ENCODE data around the gene CBX4. TPM values are rescaled to one million over a fixed set of nuclear protein-coding genes. Genes with fewer than 3 reads are reported as not detected.
A peak's percentile ranks its signal among the peaks of the same experiment; 100 is the strongest.

Gene CBX4
- total and polyA plus RNA-seq, 9 donors, result 6.6 to 14.5 (median 9.6) TPM

DNA sequence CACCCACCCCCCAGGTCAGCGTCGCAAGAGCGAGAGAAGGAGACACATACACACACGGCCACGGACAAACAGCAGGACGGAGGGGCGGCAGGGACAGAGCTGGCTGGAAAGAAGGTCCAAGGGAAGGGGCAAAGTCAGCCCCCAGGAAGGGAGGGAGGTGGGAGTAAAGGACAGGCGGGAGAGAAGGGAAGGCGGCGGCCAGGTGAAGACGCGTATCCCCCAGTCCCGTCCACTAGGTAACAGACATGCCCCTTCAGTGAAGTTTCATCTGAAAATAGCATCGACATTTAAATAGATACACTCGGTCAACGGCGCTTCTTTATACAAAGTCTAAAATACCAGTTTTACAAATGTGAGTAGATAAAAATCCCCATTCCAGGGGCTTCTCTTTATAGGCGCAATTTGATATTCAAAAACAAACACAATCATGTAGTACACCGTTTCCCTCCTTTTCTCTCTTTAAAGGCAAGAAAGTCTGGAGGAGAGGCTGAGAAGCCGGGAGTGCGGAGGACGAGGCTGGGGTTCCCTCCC lies 46.8 kb downstream of the CBX4 start:
- no peaks in the 10 kb centered on the region for H3K9me3 ChIP-seq (replicated peaks; ENCODE audit: control insufficient read depth, low read depth, low read length)
- DNase-seq, result no peak
- H3K27ac ChIP-seq (ENCODE audit: low read length), result no peak overlapping the region
- peaks cover 76% of the 10 kb centered on the region for H3K27me3 ChIP-seq (ENCODE audit: control insufficient read depth, insufficient read depth, low read length)
- 10% methylated on average over 2 of the region's 22 CpGs for WGBS (ENCODE audit: insufficient coverage)
- H3K36me3 ChIP-seq (ENCODE audit: control insufficient read depth, insufficient read depth, low read length), result peaks cover 12% of the 10 kb centered on the region
- peaks cover 62% of the 10 kb centered on the region for H3K4me1 ChIP-seq (ENCODE audit: control insufficient read depth, insufficient read depth, low read length)
- H3K4me3 ChIP-seq (ENCODE audit: low read length), result no peak overlapping the region

DNA sequence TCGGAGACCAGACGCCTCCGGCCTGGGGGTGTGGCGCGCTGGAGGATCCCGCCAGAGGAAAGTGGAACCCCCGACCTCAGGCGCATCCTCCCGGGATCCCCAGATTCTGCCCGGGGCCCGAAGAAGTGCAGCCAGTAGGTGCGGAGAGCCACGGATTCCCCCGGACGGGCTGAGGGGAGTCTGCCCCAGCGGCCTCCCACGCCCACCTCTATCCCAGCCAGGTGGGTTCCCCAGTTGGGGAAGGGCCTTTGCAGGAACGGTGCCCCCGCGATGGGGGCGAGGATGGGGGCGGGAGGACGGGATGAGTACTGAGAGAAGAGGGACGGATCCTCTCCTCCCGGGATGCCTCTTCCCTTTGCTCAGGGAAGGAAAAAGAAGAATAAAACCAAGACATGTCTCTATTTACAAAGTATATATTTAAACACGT lies 47.5 kb downstream of the CBX4 start:
- WGBS (ENCODE audit: insufficient coverage), result 0% methylated on average over 12 of the region's 26 CpGs
- Histone ChIP-seq H3K9me3 (replicated peaks; ENCODE audit: control insufficient read depth, low read depth, low read length) (no peaks in the 10 kb centered on the region), H3K27ac (ENCODE audit: low read length) (no peak overlapping the region), H3K4me3 (ENCODE audit: low read length) (no peak overlapping the region), H3K4me1 (ENCODE audit: control insufficient read depth, insufficient read depth, low read length) (peaks cover 62% of the 10 kb centered on the region), H3K27me3 (ENCODE audit: control insufficient read depth, insufficient read depth, low read length) (peaks cover 83% of the 10 kb centered on the region), H3K36me3 (ENCODE audit: control insufficient read depth, insufficient read depth, low read length) (peaks cover 12% of the 10 kb centered on the region)
- DNase-seq, result no peak

DNA sequence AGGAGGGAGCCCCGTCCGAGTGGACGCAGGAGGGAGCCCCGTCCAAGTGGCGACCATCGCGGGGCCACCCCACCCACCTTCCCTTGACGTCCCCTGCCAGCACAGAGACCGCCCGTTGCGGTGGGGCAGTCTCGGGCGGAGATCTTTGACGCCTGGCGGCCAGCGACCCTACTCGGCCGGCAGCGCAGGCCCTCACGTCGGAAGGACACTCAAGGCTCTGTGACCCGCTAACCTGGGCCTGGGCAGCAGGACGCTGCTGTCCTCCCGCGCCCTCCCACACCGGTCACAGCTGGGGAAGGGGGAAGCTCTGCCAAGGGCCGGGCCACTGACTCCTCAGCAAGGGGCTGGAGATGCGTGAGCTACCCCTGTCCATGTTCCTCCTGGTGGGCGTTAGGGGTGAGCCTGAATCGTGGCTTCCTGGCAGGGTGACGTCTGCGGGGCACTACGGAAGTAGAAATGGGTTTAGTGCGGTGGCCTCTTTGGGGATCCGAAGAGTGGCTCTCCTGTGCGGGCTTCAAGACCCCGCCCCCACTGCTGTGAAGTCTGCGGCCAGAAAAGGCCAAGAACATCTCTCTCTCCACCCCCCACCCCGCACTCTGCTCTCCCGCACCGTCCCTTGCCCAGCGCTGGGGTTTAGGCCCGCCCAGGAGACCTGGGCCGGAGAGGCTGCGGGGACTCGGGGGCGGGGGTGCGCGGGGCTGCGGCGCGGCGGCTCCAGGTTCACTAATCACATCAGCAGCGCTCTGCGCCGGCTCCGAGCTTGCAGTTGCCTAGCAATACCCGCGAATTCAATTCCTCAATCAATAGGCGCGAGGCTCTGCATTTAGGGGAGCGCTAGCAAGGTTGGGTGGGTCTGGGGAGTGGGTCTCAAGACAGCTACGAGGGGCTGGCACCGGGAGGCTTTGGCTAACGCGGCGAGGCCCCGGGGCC lies 48.2 kb downstream of the CBX4 start:
- Histone ChIP-seq H3K27me3 (ENCODE audit: control insufficient read depth, insufficient read depth, low read length) (peaks cover 89% of the 10 kb centered on the region), H3K4me3 (ENCODE audit: low read length) (no peak overlapping the region), H3K9me3 (replicated peaks; ENCODE audit: control insufficient read depth, low read depth, low read length) (no peaks in the 10 kb centered on the region), H3K4me1 (ENCODE audit: control insufficient read depth, insufficient read depth, low read length) (peaks cover 60% of the 10 kb centered on the region), H3K27ac (ENCODE audit: low read length) (no peak overlapping the region), H3K36me3 (ENCODE audit: control insufficient read depth, insufficient read depth, low read length) (peaks cover 12% of the 10 kb centered on the region)
- DNase-seq, result no peak
- 3% methylated on average over 51 of the region's 68 CpGs for WGBS (ENCODE audit: insufficient coverage)

DNA sequence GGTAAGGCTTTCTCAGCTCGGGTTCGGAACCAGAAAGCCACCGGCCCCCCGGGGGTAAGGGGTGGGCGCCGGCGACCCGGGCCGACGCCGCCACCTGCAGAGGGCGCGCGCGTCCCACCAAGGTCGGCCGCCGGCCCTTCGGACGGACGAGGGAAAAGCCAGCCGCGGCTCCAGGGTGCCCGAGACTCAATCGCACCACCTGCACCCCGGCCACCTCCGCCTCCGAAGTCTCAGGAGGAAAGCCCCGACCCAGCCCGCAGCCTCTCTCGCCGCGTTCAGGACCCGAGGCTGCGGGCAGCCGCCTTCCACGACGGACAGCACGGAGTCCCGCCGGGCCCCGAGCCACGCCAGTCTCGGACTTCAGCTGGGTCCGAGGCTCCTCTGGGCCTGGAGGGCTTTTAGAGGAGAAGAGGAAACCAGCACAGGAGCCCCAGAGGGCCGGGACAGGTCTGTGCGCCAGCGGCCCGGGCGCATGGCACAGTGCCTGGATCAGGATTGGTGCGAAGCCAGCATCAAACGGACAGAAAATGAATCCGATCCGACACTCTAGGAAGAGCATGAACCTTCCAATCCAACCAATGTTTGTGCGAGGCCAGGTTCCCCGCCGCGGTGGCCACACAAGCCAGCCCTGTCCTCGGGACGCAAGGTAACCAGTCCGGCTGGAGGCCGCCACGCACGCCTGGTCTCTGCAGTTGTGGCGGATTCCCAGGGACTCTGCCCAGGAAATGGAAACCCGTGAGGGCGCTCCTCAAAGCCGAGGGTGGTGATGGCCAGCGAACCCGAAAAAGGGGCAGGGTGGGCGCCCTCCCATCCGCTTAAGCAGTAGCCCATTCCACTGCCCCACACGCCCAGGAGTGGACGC lies 49.1 kb downstream of the CBX4 start:
- peaks cover 88% of the 10 kb centered on the region for H3K27me3 ChIP-seq (ENCODE audit: control insufficient read depth, insufficient read depth, low read length)
- H3K4me3 ChIP-seq (ENCODE audit: low read length), result no peak overlapping the region
- 4% methylated on average over 71 of the region's 74 CpGs for WGBS (ENCODE audit: insufficient coverage)
- H3K9me3 ChIP-seq (replicated peaks; ENCODE audit: control insufficient read depth, low read depth, low read length), result no peaks in the 10 kb centered on the region
- no peak overlapping the region for H3K27ac ChIP-seq (ENCODE audit: low read length)
- peak; percentile 57 for DNase-seq
- H3K36me3 ChIP-seq (ENCODE audit: control insufficient read depth, insufficient read depth, low read length), result peaks cover 17% of the 10 kb centered on the region
- H3K4me1 ChIP-seq (ENCODE audit: control insufficient read depth, insufficient read depth, low read length), result peaks cover 56% of the 10 kb centered on the region

DNA sequence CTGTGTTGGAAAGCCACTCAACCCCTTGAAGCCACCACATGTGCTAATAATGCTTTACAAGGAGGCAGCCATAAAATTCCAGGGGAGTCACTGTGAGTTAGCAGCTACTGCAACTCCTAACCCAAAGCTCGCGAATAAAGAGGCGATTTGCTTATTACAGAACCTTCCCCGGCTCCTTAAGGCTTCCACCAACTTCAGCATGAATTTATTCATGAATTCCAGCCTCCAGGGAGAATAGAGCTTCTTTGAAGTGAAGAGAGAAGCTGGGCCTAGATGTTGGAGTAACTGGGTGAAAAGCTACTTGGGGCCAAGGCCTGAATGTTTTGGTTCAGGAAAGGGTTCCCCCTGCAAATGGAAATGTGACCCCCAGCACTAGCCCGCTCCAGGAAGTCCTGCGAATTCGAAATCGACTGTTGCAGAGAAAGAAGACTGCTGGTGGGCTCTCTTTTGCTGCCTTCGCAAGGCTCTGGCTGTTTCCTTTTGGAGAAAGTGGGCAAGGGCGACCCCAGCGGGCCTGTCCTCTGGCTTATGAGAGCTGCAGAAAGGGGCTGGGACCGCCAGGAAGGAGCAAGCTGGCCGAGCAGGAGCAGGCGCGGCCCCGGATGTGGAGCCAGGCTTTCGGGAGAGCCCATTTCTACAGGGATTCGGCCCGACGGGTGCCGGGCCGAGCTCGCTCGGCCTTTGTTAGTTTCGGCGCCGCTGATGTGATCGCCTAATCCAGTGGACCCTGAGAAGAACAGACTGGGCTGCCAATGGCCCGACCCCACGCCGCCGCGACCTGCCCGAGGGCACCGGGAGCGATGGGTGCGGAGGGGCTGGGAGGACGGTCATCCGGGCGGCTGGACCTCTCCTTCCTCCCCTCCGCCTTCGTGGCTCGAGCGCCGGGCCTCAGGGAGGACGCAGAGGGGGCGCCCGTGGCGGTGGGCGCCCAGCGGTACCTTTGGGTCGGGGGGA lies 50.0 kb downstream of the CBX4 start:
- no peak overlapping the region for H3K27ac ChIP-seq (ENCODE audit: low read length)
- 13% methylated on average over 31 of the region's 52 CpGs for WGBS (ENCODE audit: insufficient coverage)
- H3K4me1 ChIP-seq (ENCODE audit: control insufficient read depth, insufficient read depth, low read length), result peaks cover 47% of the 10 kb centered on the region
- H3K36me3 ChIP-seq (ENCODE audit: control insufficient read depth, insufficient read depth, low read length), result peaks cover 17% of the 10 kb centered on the region
- H3K4me3 ChIP-seq (ENCODE audit: low read length), result no peak overlapping the region
- H3K9me3 ChIP-seq (replicated peaks; ENCODE audit: control insufficient read depth, low read depth, low read length), result no peaks in the 10 kb centered on the region
- DNase-seq, result no peak
- peaks cover 81% of the 10 kb centered on the region for H3K27me3 ChIP-seq (ENCODE audit: control insufficient read depth, insufficient read depth, low read length)

DNA sequence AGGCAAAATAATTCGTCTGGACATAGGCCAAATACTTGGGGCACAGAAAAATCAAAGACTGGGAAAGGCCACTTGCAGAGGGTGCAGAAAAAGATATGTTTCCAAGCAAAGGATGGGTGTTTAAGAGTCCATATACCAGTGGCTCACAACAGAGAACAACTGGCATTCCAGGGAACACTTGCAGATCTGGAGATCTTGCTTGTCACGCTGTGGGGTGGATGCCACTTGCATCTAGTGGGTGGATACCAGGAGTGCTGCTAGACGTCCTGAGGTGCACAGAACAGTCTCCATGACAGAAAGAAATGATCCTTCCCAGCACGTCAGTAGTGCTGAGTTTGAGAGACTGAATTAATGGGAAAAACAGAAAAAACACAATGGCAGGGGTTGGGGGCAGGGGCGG lies 50.8 kb downstream of the CBX4 start:
- no peak overlapping the region for H3K4me3 ChIP-seq (ENCODE audit: low read length)
- H3K9me3 ChIP-seq (replicated peaks; ENCODE audit: control insufficient read depth, low read depth, low read length), result no peaks in the 10 kb centered on the region
- no peak for DNase-seq
- H3K27me3 ChIP-seq (ENCODE audit: control insufficient read depth, insufficient read depth, low read length), result peaks cover 72% of the 10 kb centered on the region
- 70% methylated on average over 3 of the region's 5 CpGs for WGBS (ENCODE audit: insufficient coverage)
- peaks cover 22% of the 10 kb centered on the region for H3K36me3 ChIP-seq (ENCODE audit: control insufficient read depth, insufficient read depth, low read length)
- peaks cover 40% of the 10 kb centered on the region for H3K4me1 ChIP-seq (ENCODE audit: control insufficient read depth, insufficient read depth, low read length)
- H3K27ac ChIP-seq (ENCODE audit: low read length), result no peak overlapping the region

DNA sequence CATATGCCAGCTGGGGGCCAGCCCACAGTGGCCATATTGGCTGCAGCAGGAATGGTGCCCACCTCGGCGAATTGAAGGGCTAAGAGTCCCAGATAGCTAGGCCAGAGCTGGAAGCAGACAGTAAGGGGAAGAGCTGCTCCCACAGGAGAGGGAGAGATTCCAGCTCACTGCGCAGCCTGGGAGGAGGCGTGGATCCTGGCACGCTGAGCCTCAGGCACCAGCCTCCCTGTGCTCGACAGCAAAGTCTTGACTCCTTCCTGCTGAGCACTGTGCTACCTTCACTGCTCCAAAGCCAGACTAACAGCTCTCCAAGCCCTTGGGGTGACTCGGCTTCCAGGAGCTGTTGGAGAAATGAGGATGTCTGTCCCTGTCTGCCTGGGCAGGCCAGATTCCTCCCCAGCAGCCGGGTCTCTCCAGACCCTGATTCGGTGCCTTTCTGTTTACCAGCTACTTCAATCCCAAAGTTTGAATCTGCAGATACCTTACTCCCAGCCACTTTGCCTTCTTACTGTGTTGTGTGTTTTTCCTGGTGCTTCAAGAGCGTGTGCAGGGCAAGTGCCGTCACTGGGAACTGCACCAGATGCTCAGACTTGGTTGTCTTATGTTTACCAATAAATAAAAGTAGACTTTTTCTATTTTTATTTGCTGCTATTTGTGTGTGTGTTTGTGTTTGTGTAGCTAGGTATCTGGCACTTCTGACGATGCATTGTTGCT lies 52.2 kb downstream of the CBX4 start:
- DNase-seq, result no peak
- Histone ChIP-seq H3K36me3 (ENCODE audit: control insufficient read depth, insufficient read depth, low read length) (peaks cover 22% of the 10 kb centered on the region), H3K27ac (ENCODE audit: low read length) (no peak overlapping the region), H3K9me3 (replicated peaks; ENCODE audit: control insufficient read depth, low read depth, low read length) (no peaks in the 10 kb centered on the region), H3K4me1 (ENCODE audit: control insufficient read depth, insufficient read depth, low read length) (peaks cover 28% of the 10 kb centered on the region), H3K27me3 (ENCODE audit: control insufficient read depth, insufficient read depth, low read length) (peaks cover 59% of the 10 kb centered on the region), H3K4me3 (ENCODE audit: low read length) (no peak overlapping the region)
- 64% methylated on average over 7 of the region's 12 CpGs for WGBS (ENCODE audit: insufficient coverage)

DNA sequence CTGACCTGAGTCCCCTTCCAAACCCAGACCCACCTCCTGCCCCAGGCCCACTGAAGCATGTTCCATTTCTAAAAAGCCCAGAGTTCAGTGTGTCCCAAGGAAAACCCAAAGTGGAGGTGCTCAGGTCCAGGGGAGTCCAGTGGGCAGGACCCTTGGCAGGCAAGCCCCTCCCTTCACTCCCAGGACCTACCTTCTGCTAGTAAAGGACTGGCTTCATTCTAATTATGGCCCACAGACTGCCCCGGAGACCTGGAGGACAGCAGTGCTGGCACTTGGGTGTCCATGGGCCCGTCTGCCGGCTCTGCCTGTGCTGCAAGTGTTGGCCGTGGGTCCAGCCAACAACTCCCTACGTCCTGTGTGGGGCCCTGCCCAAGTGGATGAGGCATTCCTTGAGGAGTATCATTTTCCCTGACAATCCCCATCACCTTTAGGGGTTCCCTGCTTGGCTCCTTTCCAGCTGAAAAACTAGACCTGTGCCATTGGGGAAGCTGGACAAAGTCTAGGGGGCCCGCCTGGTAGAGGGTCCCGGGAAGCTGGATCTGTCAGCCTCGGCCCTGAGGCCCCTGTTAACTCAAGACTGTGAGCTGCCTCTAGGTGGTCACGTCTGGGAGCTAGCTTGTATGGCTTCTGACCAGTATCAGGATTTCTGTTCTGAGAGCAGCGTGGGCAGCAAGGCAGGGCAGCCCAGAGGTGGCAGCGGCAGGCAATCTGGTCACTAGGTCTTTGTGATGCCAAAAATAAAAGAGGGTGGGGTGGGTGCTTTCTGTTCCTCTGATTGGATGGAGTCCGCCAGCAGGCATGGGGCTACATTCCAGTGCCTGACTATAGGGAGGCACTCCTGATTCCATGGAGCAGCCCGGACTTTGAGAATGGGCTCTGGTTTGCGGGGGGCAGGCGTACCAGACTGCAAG lies 53.1 kb downstream of the CBX4 start:
- Histone ChIP-seq H3K27ac (ENCODE audit: low read length) (no peak overlapping the region), H3K36me3 (ENCODE audit: control insufficient read depth, insufficient read depth, low read length) (peaks cover 27% of the 10 kb centered on the region), H3K9me3 (replicated peaks; ENCODE audit: control insufficient read depth, low read depth, low read length) (no peaks in the 10 kb centered on the region), H3K4me3 (ENCODE audit: low read length) (no peak overlapping the region), H3K4me1 (ENCODE audit: control insufficient read depth, insufficient read depth, low read length) (peaks cover 22% of the 10 kb centered on the region), H3K27me3 (ENCODE audit: control insufficient read depth, insufficient read depth, low read length) (peaks cover 49% of the 10 kb centered on the region)
- WGBS (ENCODE audit: insufficient coverage), result 82% methylated on average over 12 of the region's 15 CpGs
- DNase-seq, result no peak

All from muscle of leg (tissue), 11 donors.